ENCODE data around the gene COQ10B. TPM values are rescaled to one million over a fixed set of nuclear protein-coding genes. Genes with fewer than 3 reads are reported as not detected.
"Not testable (repeated sequence)": the region's sequence is repeated elsewhere in the genome, so short reads cannot be mapped to it uniquely, and the experiment has no call there.

COQ10B gene
- total RNA-seq, 1 experiment from 2014 or later: 60.9 TPM

- H3K27ac ChIP-seq: no peak overlapping the region
- DNase-seq (ENCODE audit: low read depth in 1 of 2, low spot score in 2 of 2): no peak
Observed at GRCh38 chr2:197461057-197461456, 7.7 kb downstream of the COQ10B start.

GRCh38 chr2:197464175-197464574 lies 10.8 kb downstream of the COQ10B start:
- no peaks in the 10 kb centered on the region for H3K9me3 ChIP-seq (replicated peaks)
- H3K27me3 ChIP-seq (replicated peaks): no peaks in the 10 kb centered on the region
- no peak overlapping the region for H3K27ac ChIP-seq
- no peak for DNase-seq (ENCODE audit: low read depth in 1 of 2, low spot score in 2 of 2)
- no peak overlapping the region for H3K4me3 ChIP-seq
- peaks cover 81% of the 10 kb centered on the region for H3K36me3 ChIP-seq
- H3K4me1 ChIP-seq (replicated peaks): no peaks in the 10 kb centered on the region

More at GRCh38 chr2:197461057-197461456, 7.7 kb downstream of the COQ10B start:
- Histone ChIP-seq H3K27me3 (replicated peaks) (no peaks in the 10 kb centered on the region), H3K36me3 (peaks cover 53% of the 10 kb centered on the region), H3K4me3 (no peak overlapping the region), H3K4me1 (replicated peaks) (no peaks in the 10 kb centered on the region), H3K9me3 (replicated peaks) (no peaks in the 10 kb centered on the region)

- no peaks in the 10 kb centered on the region for H3K27me3 ChIP-seq (replicated peaks)
- H3K27ac ChIP-seq: no peak overlapping the region
- peaks cover 86% of the 10 kb centered on the region for H3K36me3 ChIP-seq
- no peak overlapping the region for H3K4me3 ChIP-seq
- no peaks in the 10 kb centered on the region for H3K4me1 ChIP-seq (replicated peaks)
- no peaks in the 10 kb centered on the region for H3K9me3 ChIP-seq (replicated peaks)
- no peak for DNase-seq (ENCODE audit: low read depth in 1 of 2, low spot score in 2 of 2)
Observed at GRCh38 chr2:197472166-197472565, 18.8 kb downstream of the COQ10B start.

- Histone ChIP-seq H3K27me3 (replicated peaks) (no peaks in the 10 kb centered on the region), H3K36me3 (peaks cover 55% of the 10 kb centered on the region), H3K4me1 (replicated peaks) (no peaks in the 10 kb centered on the region), H3K4me3 (no peak overlapping the region), H3K27ac (no peak overlapping the region), H3K9me3 (replicated peaks) (no peaks in the 10 kb centered on the region)
- no peak for DNase-seq (ENCODE audit: low read depth in 1 of 2, low spot score in 2 of 2)
Observed at GRCh38 chr2:197477797-197478196, 24.4 kb downstream of the COQ10B start.

GRCh38 chr2:197480165-197481036 lies 27.0 kb downstream of the COQ10B start:
- Histone ChIP-seq H3K4me3 (no peak overlapping the region), H3K36me3 (peaks cover 44% of the 10 kb centered on the region), H3K4me1 (replicated peaks) (no peaks in the 10 kb centered on the region), H3K27ac (no peak overlapping the region), H3K9me3 (replicated peaks) (peaks cover 4% of the 10 kb centered on the region), H3K27me3 (replicated peaks) (no peaks in the 10 kb centered on the region)
- no peak for DNase-seq (ENCODE audit: low read depth in 1 of 2, low spot score in 2 of 2)

GRCh38 chr2:197484248-197484647 lies 30.9 kb downstream of the COQ10B start:
- not testable (repeated sequence) for DNase-seq (ENCODE audit: low read depth in 1 of 2, low spot score in 2 of 2); H3K27ac ChIP-seq; H3K4me1 ChIP-seq (replicated peaks); H3K4me3 ChIP-seq; H3K9me3 ChIP-seq (replicated peaks); H3K27me3 ChIP-seq (replicated peaks)
- peaks cover 53% of the 10 kb centered on the region for H3K36me3 ChIP-seq

- DNase-seq (ENCODE audit: low read depth in 1 of 2, low spot score in 2 of 2): no peak
- no peaks in the 10 kb centered on the region for H3K27me3 ChIP-seq (replicated peaks)
- peaks cover 72% of the 10 kb centered on the region for H3K36me3 ChIP-seq
Observed at GRCh38 chr2:197486175-197486574, 32.8 kb downstream of the COQ10B start.

GRCh38 chr2:197487385-197487784 lies 34.0 kb downstream of the COQ10B start:
- Histone ChIP-seq H3K27me3 (replicated peaks) (no peaks in the 10 kb centered on the region), H3K9me3 (replicated peaks) (peaks cover 4% of the 10 kb centered on the region), H3K4me1 (replicated peaks) (no peaks in the 10 kb centered on the region), H3K36me3 (peaks cover 80% of the 10 kb centered on the region), H3K4me3 (no peak overlapping the region), H3K27ac (no peak overlapping the region)
- DNase-seq (ENCODE audit: low read depth in 1 of 2, low spot score in 2 of 2): no peak

More at GRCh38 chr2:197486175-197486574, 32.8 kb downstream of the COQ10B start:
- no peak overlapping the region for H3K4me3 ChIP-seq
- H3K27ac ChIP-seq: no peak overlapping the region
- H3K9me3 ChIP-seq (replicated peaks): peaks cover 4% of the 10 kb centered on the region
- no peaks in the 10 kb centered on the region for H3K4me1 ChIP-seq (replicated peaks)

GRCh38 chr2:197495433-197496134 lies 42.2 kb downstream of the COQ10B start:
- DNase-seq (ENCODE audit: low read depth in 1 of 2, low spot score in 2 of 2): no peak
- Histone ChIP-seq H3K36me3 (peaks cover 90% of the 10 kb centered on the region), H3K4me3 (no peak overlapping the region)

GRCh38 chr2:197496695-197497094 lies 43.3 kb downstream of the COQ10B start:
- Histone ChIP-seq H3K4me1 (replicated peaks) (peaks cover 26% of the 10 kb centered on the region), H3K27ac (no peak overlapping the region), H3K27me3 (replicated peaks) (no peaks in the 10 kb centered on the region), H3K4me3 (no peak overlapping the region), H3K36me3 (peaks cover 89% of the 10 kb centered on the region), H3K9me3 (replicated peaks) (no peaks in the 10 kb centered on the region)
- no peak for DNase-seq (ENCODE audit: low read depth in 1 of 2, low spot score in 2 of 2)

More at GRCh38 chr2:197495433-197496134, 42.2 kb downstream of the COQ10B start:
- Histone ChIP-seq H3K27ac (no peak overlapping the region), H3K4me1 (replicated peaks) (peaks cover 22% of the 10 kb centered on the region), H3K27me3 (replicated peaks) (no peaks in the 10 kb centered on the region), H3K9me3 (replicated peaks) (no peaks in the 10 kb centered on the region)

- Histone ChIP-seq H3K4me3 (no peak overlapping the region), H3K27me3 (replicated peaks) (no peaks in the 10 kb centered on the region), H3K36me3 (peaks cover 89% of the 10 kb centered on the region), H3K27ac (no peak overlapping the region), H3K4me1 (replicated peaks) (peaks cover 32% of the 10 kb centered on the region), H3K9me3 (replicated peaks) (no peaks in the 10 kb centered on the region)
- DNase-seq (ENCODE audit: low read depth in 1 of 2, low spot score in 2 of 2): no peak
Observed at GRCh38 chr2:197497326-197497725, 44.0 kb downstream of the COQ10B start.

GRCh38 chr2:197498235-197498936 lies 45.0 kb downstream of the COQ10B start:
- H3K9me3 ChIP-seq (replicated peaks): no peaks in the 10 kb centered on the region
- H3K4me3 ChIP-seq: peak overlapping the region; percentile 71
- H3K36me3 ChIP-seq: peaks cover 89% of the 10 kb centered on the region
- H3K27ac ChIP-seq: no peak overlapping the region; the same call in 1 of the 2 replicates
- H3K4me1 ChIP-seq (replicated peaks): peaks cover 32% of the 10 kb centered on the region
- no peak for DNase-seq (ENCODE audit: low read depth in 1 of 2, low spot score in 2 of 2)
- no peaks in the 10 kb centered on the region for H3K27me3 ChIP-seq (replicated peaks)

GRCh38 chr2:197498937-197499593 lies 45.7 kb downstream of the COQ10B start:
- DNase-seq (ENCODE audit: low read depth in 1 of 2, low spot score in 2 of 2): peak; percentile 55 to 62
- Histone ChIP-seq H3K4me1 (replicated peaks) (peaks cover 32% of the 10 kb centered on the region), H3K27me3 (replicated peaks) (no peaks in the 10 kb centered on the region), H3K9me3 (replicated peaks) (no peaks in the 10 kb centered on the region), H3K4me3 (peak overlapping the region; percentile 71), H3K36me3 (peaks cover 89% of the 10 kb centered on the region), H3K27ac (peak overlapping the region; percentile 68)

All from SJSA1 (cell line).